ENCODE measurements around the gene SUGCT. TPM values are rescaled to one million over a fixed set of nuclear protein-coding genes. Genes with fewer than 3 reads are reported as not detected.

Gene SUGCT
- total and polyA plus RNA-seq, 8 donors = 0.73 to 1.9 (median 1.2) TPM

- 88 to 89% methylated on average over 3 of the region's 3 CpGs for WGBS, 2 donors
- no peak overlapping the region for H3K4me3 ChIP-seq
- no peak for FAIRE-seq
These were observed 715.2 kb downstream of the SUGCT start for GRCh38 chr7:40850017-40850416.

DNA sequence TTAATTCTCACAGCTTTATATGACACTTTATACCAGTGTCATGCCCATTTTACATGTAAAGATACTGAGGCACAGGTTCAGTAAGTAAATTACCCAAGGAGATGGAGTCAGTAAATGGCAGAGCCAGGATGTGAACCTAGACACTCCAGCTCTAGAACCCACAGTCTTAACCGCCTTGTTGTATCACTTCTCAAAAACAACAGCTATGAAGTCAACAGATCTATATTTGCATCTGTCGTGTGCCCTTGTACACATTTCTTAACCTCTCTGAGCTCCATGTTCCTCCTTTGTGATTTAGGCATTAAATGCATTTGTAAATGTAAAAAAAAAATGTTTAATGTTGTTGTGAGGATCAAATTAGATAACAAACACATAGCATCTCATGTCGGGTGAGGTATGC lies 716.2 kb downstream of the SUGCT start:
- intact Hi-C loops (cut with DNase I) = no loop called here
- no peaks in the 10 kb centered on the region for H3K4me1 ChIP-seq
- H3K27me3 ChIP-seq = no peaks in the 10 kb centered on the region
- FAIRE-seq (no peak), DNase-seq (no peak), ATAC-seq (no peak)
- no peaks in the 10 kb centered on the region for H3K36me3 ChIP-seq
- no peak overlapping the region for H3K27ac ChIP-seq
- no peaks in the 10 kb centered on the region for H3K9me3 ChIP-seq
- H3K4me3 ChIP-seq = no peak overlapping the region
- no peak for TF ChIP-seq CTCF (IDR thresholded peaks at IDR 0.05)
- WGBS, 2 donors = 80 to 86% methylated on average over 3 of the region's 3 CpGs

More at GRCh38 chr7:40850017-40850416, 715.2 kb downstream of the SUGCT start:
- no peak for ATAC-seq
- Histone ChIP-seq H3K36me3 (no peaks in the 10 kb centered on the region), H3K4me1 (no peaks in the 10 kb centered on the region), H3K27me3 (no peaks in the 10 kb centered on the region), H3K27ac (no peak overlapping the region), H3K9me3 (no peaks in the 10 kb centered on the region)
- DNase-seq = no peak
- intact Hi-C loops (cut with DNase I) = no loop called here
- no peak for TF ChIP-seq CTCF (IDR thresholded peaks at IDR 0.05)

DNA sequence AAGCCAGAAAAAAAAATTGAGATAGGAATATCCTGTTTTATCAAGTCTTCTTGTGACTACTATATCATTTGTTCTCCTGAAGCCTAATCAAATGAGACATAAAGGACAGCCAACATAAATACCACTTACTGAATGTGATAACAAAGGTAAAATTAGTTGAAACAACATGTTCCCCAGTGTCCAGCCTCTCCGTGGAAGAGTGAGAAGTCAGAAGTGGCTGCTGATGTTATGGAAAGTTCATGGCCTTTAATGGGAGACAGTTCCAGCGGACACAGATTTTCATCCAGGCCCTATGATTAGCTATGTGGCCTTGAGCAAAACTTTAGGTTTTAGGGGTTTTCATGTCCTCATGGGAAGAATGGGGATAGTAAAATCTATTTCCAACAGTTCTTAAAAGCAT lies 724.3 kb downstream of the SUGCT start:
- no peak for TF ChIP-seq CTCF (IDR thresholded peaks at IDR 0.05)
- FAIRE-seq (no peak), ATAC-seq (no peak), DNase-seq (no peak)
- intact Hi-C loops (cut with DNase I) = no loop called here
- Histone ChIP-seq H3K27me3 (no peaks in the 10 kb centered on the region), H3K27ac (no peak overlapping the region), H3K36me3 (no peaks in the 10 kb centered on the region), H3K4me3 (no peak overlapping the region), H3K4me1 (no peaks in the 10 kb centered on the region), H3K9me3 (no peaks in the 10 kb centered on the region)
- 71 to 76% methylated on average over 2 of the region's 2 CpGs for WGBS, 2 donors

DNA sequence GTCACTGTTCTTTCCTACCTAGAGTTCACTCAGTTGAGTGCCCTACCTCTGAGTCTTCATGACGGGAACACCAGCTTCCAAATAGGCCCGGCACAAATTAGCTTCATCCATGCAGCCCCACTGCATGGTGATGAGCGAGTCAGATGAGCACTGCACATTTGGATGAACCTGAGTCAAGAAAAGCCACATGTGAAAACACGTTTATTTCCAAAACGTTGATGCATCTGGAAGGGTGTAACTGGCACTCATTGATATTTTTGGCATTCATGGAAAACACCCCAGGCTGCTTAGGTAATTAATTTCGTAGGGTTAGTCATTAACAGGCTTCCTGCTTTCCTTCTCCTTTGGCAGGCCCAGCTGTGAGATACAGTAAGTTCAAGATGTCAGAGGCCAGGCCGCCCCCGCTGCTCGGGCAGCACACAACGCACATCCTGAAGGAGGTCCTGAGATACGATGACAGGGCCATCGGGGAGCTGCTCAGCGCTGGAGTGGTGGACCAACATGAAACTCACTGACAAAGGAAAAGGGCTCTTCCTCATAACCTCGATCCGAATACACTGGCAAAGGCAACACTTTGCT lies 725.2 kb downstream of the SUGCT start:
- Histone ChIP-seq H3K9me3 (no peaks in the 10 kb centered on the region), H3K27ac (no peak overlapping the region), H3K36me3 (no peaks in the 10 kb centered on the region), H3K4me3 (no peak overlapping the region), H3K27me3 (no peaks in the 10 kb centered on the region), H3K4me1 (no peaks in the 10 kb centered on the region)
- DNase-seq (no peak), ATAC-seq (no peak), FAIRE-seq (no peak)
- 78 to 80% methylated on average over 15 of the region's 15 CpGs for WGBS, 2 donors
- intact Hi-C loops (cut with DNase I) = no loop called here
- no peak for TF ChIP-seq CTCF (IDR thresholded peaks at IDR 0.05)

DNA sequence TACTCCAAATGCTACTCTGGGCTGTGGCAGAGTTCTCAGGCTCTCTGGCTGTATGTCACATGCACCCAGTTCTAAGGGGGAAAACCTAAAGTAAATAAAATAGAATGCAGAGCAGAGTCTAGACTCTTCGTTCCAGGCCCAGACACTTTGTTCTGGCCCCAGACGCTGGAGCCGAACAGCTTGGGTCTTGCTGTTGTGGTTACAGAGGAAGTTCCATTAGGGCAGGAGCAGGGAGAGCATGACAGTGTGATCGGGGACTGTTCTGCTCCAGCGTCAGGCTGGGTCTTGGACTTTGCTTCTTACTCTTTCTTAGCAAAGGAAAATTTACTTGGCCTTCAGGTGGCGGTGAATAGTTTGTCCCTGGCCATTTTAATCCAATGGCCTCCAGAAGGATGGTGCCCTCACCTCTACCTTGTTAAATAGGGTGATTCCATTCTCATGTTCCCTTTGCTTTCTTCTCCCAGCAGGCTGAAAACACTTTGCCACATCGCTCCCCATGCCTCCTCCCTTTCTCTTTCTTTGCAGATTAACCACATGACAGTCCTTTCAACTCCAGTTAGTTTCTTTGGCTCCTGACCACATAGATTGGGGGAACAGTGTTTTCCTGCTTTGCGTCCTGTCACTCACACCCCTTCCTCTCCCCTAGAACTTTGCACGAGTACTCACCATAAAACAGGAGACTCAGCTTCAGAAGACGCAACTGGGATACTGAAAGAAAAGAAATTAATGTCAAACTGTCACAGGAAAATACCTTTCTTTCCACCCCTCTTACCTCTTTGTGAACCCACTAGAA lies 730.8 kb downstream of the SUGCT start:
- FAIRE-seq = no peak
- no peak for TF ChIP-seq CTCF (IDR thresholded peaks at IDR 0.05)
- WGBS, 2 donors = 73 to 83% methylated on average over 10 of the region's 10 CpGs
- Histone ChIP-seq H3K9me3 (no peaks in the 10 kb centered on the region), H3K4me3 (no peak overlapping the region), H3K4me1 (no peaks in the 10 kb centered on the region), H3K27me3 (no peaks in the 10 kb centered on the region), H3K36me3 (no peaks in the 10 kb centered on the region), H3K27ac (no peak overlapping the region)
- no peak for DNase-seq
- intact Hi-C loops (cut with DNase I) = no loop called here
- ATAC-seq = no peak
